Spleen (tissue), 11 donors: ENCODE measurements around the gene SLC22A23. TPM values are rescaled to one million over a fixed set of nuclear protein-coding genes. Genes with fewer than 3 reads are reported as not detected.
"Not testable (repeated sequence)": the region's sequence is repeated elsewhere in the genome, so short reads cannot be mapped to it uniquely, and the experiment has no call there.

Experiments
- DNase-seq: peaks from one replicate; pipeline ENCODE4 v3.0.0-alpha.2; 2020
- H3K27ac ChIP-seq, 8 donors: fragments of 200-600 bp; sonication (generic) in 7 of 8; 1 replicate in 4 of 8; 2 replicates in 4 of 8; pipeline versions ENCODE4 v1.5.0 to v1.8.0; 2016 to 2021; ENCODE audit warnings: inconsistent platforms in 4 of 8, mild to moderate bottlenecking in 4 of 8, moderate library complexity in 1 of 8
- H3K27me3 ChIP-seq, 7 donors: fragments of 200-600 bp; sonication (generic) in 6 of 7; replicated peaks in 1 of 7; 1 replicate in 4 of 7; 2 replicates in 3 of 7; pipeline versions ENCODE4 v1.5.0 to v1.8.0; 2016 to 2021; ENCODE audit warnings: inconsistent platforms in 3 of 7, mild to moderate bottlenecking in 1 of 7
- H3K36me3 ChIP-seq, 6 donors: fragments of 200-600 bp; sonication (generic) in 5 of 6; 1 replicate in 4 of 6; 2 replicates in 2 of 6; pipeline versions ENCODE4 v1.5.0 to v1.8.0; 2016 to 2021; ENCODE audit warnings: inconsistent platforms in 2 of 6
- H3K4me1 ChIP-seq, 6 donors: fragments of 200-600 bp; sonication (generic) in 5 of 6; 1 replicate in 3 of 6; 2 replicates in 3 of 6; pipeline versions ENCODE4 v1.5.0 to v1.8.0; 2016 to 2021; ENCODE audit warnings: inconsistent platforms in 3 of 6
- H3K4me3 ChIP-seq, 8 donors: fragments of 200-600 bp; sonication (generic) in 7 of 8; 1 replicate in 4 of 8; 2 replicates in 4 of 8; pipeline versions ENCODE4 v1.5.0 to v1.8.0; 2016 to 2021; ENCODE audit warnings: inconsistent platforms in 4 of 8, mild to moderate bottlenecking in 4 of 8, moderate library complexity in 2 of 8
- H3K9me3 ChIP-seq, 8 donors: fragments of 200-600 bp; sonication (generic) in 7 of 8; 1 replicate in 4 of 8; 2 replicates in 4 of 8; pipeline versions ENCODE4 v1.5.0 to v1.8.0; 2016 to 2021; ENCODE audit warnings: inconsistent platforms in 4 of 8
- POLR2A ChIP-seq, 3 donors: fragments of 450-650 bp; IDR thresholded peaks; one replicate each; pipeline ENCODE4 v1.5.1; 2017; ENCODE audit warnings: antibody characterized with exemption in 3 of 3, mild to moderate bottlenecking in 1 of 3
- POLR2AphosphoS5 ChIP-seq, 3 donors: sonication (generic); formaldehyde crosslinking; IDR thresholded peaks; one replicate each; pipeline ENCODE4 v1.5.1; 2017; ENCODE audit warnings: antibody characterized with exemption in 3 of 3
- WGBS, 5 donors: extraction: QIAGEN DNeasy Blood & Tissue Kit in 3 of 5; methylation state at CpG; one replicate each; pipeline versions ENCODE4 v1.1.5 to v1.1.7; 2013 to 2018; 5-methylcytosine and 5-hydroxymethylcytosine counted together
- intact Hi-C: fragments of 100-400 bp; cut with DNase I; formaldehyde crosslinking; loops from one replicate; pipeline ENCODE4 v1.15.0; 2023; ENCODE audit warnings: low total_unique reads
- polyA plus RNA-seq, 3 donors: library from polyadenylated mRNA; stranded (reverse); fragments of 200-250 nt; gene quantifications; one replicate each; pipeline ENCODE4 v1.2.1, GENCODE V29; 2013
- total RNA-seq, 7 donors: library from RNA; depleted of rRNA in 3 of 7; stranded (reverse); fragments of >200 nt in 3 of 7; fragmentation: NEBNext Ultra II Directional in 4 of 7; extraction: Animal tissue kit (Norgen Biotek cat#: 25700) in 4 of 7; gene quantifications; one replicate each; pipeline versions ENCODE4 v1.1.0 to v1.2.1, GENCODE V29; 2016 to 2021
- TF ChIP-seq, protein P1 (sequence below), 11 experiments: fragments of 200-600 bp in 7 of 11; fragments of 450-650 bp in 4 of 11; sonication (generic) in 4 of 11; IDR thresholded peaks in 8 of 11; conservative IDR thresholded peaks in 3 of 11; 1 replicate in 7 of 11; 2 replicates in 4 of 11; pipeline versions ENCODE4 v1.4.0 to v1.8.0; 2016 to 2021; ENCODE audit warnings: antibody characterized with exemption in 11 of 11, inconsistent platforms in 4 of 11, mild to moderate bottlenecking in 1 of 11
- donor health status: healthy with polysubstance abuse.
- donor health status: DM: no; HTN: no; CAD: no; lungs with moderate emphysema.
- donor health status: DM: no; HTN: no; CAD: no.
- donor health status: Bipolar disorder and iron deficiency.
- donor health status: healthy.
- donor health status: DM: no; HTN: no; CAD: no.
- donor health status: DM: yes; HTN: yes; CAD: no.

SLC22A23 gene
- total and polyA plus RNA-seq, 10 donors: 1.9 to 22.6 (median 18.3) TPM

- Histone ChIP-seq H3K27me3 (peaks cover 0 to 51% (median 12%) of the 10 kb centered on the region in 7 donors), H3K4me3 (no peak overlapping the region), H3K4me1 (no peaks in the 10 kb centered on the region), H3K36me3 (no peaks in the 10 kb centered on the region), H3K27ac (no peak overlapping the region), H3K9me3 (no peaks in the 10 kb centered on the region)
- WGBS, 5 donors: 92 to 96% (median 93%) methylated on average over 8 of the region's 8 CpGs
- DNase-seq: no peak
- intact Hi-C loops: no loop called here
- no peak for TF ChIP-seq POLR2AphosphoS5 (IDR thresholded peaks at IDR 0.05)
- TF ChIP-seq POLR2A (IDR thresholded peaks at IDR 0.05): no peak
- TF ChIP-seq, protein P1, sequence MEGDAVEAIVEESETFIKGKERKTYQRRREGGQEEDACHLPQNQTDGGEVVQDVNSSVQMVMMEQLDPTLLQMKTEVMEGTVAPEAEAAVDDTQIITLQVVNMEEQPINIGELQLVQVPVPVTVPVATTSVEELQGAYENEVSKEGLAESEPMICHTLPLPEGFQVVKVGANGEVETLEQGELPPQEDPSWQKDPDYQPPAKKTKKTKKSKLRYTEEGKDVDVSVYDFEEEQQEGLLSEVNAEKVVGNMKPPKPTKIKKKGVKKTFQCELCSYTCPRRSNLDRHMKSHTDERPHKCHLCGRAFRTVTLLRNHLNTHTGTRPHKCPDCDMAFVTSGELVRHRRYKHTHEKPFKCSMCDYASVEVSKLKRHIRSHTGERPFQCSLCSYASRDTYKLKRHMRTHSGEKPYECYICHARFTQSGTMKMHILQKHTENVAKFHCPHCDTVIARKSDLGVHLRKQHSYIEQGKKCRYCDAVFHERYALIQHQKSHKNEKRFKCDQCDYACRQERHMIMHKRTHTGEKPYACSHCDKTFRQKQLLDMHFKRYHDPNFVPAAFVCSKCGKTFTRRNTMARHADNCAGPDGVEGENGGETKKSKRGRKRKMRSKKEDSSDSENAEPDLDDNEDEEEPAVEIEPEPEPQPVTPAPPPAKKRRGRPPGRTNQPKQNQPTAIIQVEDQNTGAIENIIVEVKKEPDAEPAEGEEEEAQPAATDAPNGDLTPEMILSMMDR (IDR thresholded peaks at IDR 0.05 in 8 of 11, conservative IDR thresholded peaks at IDR 0.05 in 3 of 11): no peak
Measured at GRCh38 chr6:3244003-3244831, 212.6 kb downstream of the SLC22A23 start.

DNA sequence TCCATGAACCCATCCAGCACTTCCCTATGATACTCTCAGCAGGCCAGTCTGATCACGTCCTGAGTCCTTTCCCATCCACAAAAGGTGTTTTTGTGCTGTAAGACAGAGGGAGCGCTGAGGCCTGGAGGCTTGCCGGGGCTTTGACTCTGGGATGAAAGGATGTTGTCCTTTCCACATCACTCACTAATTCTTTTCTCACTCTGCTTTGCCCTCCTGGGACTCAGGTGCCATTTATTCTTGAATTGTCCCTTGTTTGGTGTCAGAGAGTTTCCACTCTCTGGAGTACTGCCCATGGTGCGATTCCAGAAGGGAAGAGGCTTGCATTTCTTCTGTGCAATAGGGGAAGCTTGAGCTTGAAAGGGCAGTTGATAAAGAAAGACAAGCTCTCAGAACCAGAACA is 214.1 kb downstream of the SLC22A23 start:
- intact Hi-C loops: no loop called here
- Histone ChIP-seq H3K4me3 (no peak overlapping the region), H3K36me3 (no peaks in the 10 kb centered on the region), H3K27ac (no peak overlapping the region), H3K9me3 (no peaks in the 10 kb centered on the region), H3K27me3 (peaks cover 0 to 46% (median 5%) of the 10 kb centered on the region in 7 donors), H3K4me1 (no peaks in the 10 kb centered on the region)
- DNase-seq: no peak
- 86 to 92% (median 87%) methylated on average over 4 of the region's 4 CpGs for WGBS, 5 donors
- TF ChIP-seq, protein P1 (IDR thresholded peaks at IDR 0.05 in 8 of 11, conservative IDR thresholded peaks at IDR 0.05 in 3 of 11): no peak
- TF ChIP-seq POLR2AphosphoS5 (IDR thresholded peaks at IDR 0.05) (no peak), POLR2A (IDR thresholded peaks at IDR 0.05) (no peak)

- intact Hi-C loops, H3K4me1 ChIP-seq: not testable (repeated sequence)
- 84 to 94% (median 90%) methylated on average over 4 of the region's 4 CpGs for WGBS, 5 donors
Measured at GRCh38 chr6:3241745-3242144, 215.1 kb downstream of the SLC22A23 start.

GRCh38 chr6:3240595-3240994 is 216.3 kb downstream of the SLC22A23 start:
- WGBS, 5 donors: 74 to 83% (median 76%) methylated on average over 7 of the region's 7 CpGs
- TF ChIP-seq POLR2A (IDR thresholded peaks at IDR 0.05) (no peak), POLR2AphosphoS5 (IDR thresholded peaks at IDR 0.05) (no peak)
- TF ChIP-seq, protein P1 (IDR thresholded peaks at IDR 0.05 in 8 of 11, conservative IDR thresholded peaks at IDR 0.05 in 3 of 11): no peak
- no peak overlapping the region for H3K4me3 ChIP-seq
- H3K36me3 ChIP-seq: no peaks in the 10 kb centered on the region
- peaks cover 0 to 48% (median 5%) of the 10 kb centered on the region in 7 donors for H3K27me3 ChIP-seq
- no peaks in the 10 kb centered on the region for H3K9me3 ChIP-seq
- no peak overlapping the region for H3K27ac ChIP-seq
- no peaks in the 10 kb centered on the region for H3K4me1 ChIP-seq
- intact Hi-C loops: no loop called here
- no peak for DNase-seq

More at GRCh38 chr6:3241745-3242144, 215.1 kb downstream of the SLC22A23 start:
- not testable (repeated sequence) for DNase-seq, H3K4me3 ChIP-seq, H3K9me3 ChIP-seq, H3K36me3 ChIP-seq, H3K27ac ChIP-seq
- peaks cover 0 to 46% (median 0%) of the 10 kb centered on the region in 7 donors for H3K27me3 ChIP-seq
